HG03571 (cell line): ENCODE results near the gene FBXL22.
"Not testable (repeated sequence)": the region's sequence is repeated elsewhere in the genome, so short reads cannot be mapped to it uniquely, and the experiment has no call there.

Experiments used
- ATAC-seq: cut with Tn5 transposase; IDR thresholded peaks from one replicate; pipeline ENCODE4 v1.9.1; 2021; ENCODE audit not compliant: unreplicated experiment

FBXL22 gene

GRCh38 chr15:63611177-63611576 is 14.0 kb downstream of the FBXL22 start:
- no peak for ATAC-seq

- ATAC-seq: no peak
These were observed 15.1 kb downstream of the FBXL22 start for GRCh38 chr15:63612300-63612699.

GRCh38 chr15:63615935-63616334 is 18.7 kb downstream of the FBXL22 start:
- no peak for ATAC-seq

GRCh38 chr15:63617147-63617546 is 20.0 kb downstream of the FBXL22 start:
- ATAC-seq: not testable (repeated sequence)

- ATAC-seq: not testable (repeated sequence)
These were observed 20.4 kb downstream of the FBXL22 start for GRCh38 chr15:63617627-63618026.

GRCh38 chr15:63620760-63621159 is 23.6 kb downstream of the FBXL22 start:
- ATAC-seq: not testable (repeated sequence)

- ATAC-seq: no peak
These were observed 26.2 kb downstream of the FBXL22 start for GRCh38 chr15:63623232-63623969.

GRCh38 chr15:63626955-63627354 is 29.8 kb downstream of the FBXL22 start:
- ATAC-seq: no peak

GRCh38 chr15:63628123-63628822 is 31.1 kb downstream of the FBXL22 start:
- no peak for ATAC-seq

- no peak for ATAC-seq
These were observed 33.0 kb downstream of the FBXL22 start for GRCh38 chr15:63630036-63630751.

- no peak for ATAC-seq
These were observed 36.1 kb downstream of the FBXL22 start for GRCh38 chr15:63633312-63633711.

GRCh38 chr15:63634154-63634553 is 37.0 kb downstream of the FBXL22 start:
- ATAC-seq: no peak

GRCh38 chr15:63636518-63637061 is 39.4 kb downstream of the FBXL22 start:
- no peak for ATAC-seq

GRCh38 chr15:63638839-63639238 is 41.7 kb downstream of the FBXL22 start:
- ATAC-seq: no peak

- ATAC-seq: no peak
These were observed 43.0 kb downstream of the FBXL22 start for GRCh38 chr15:63640146-63640545.
